WI38 (cell line): ENCODE results near the gene MAN1C1.

Source experiments
- H3K4me3 ChIP-seq: 2 replicates; pipeline ENCODE4 v1.5.1; 2011; ENCODE audit warnings: low read depth, mild to moderate bottlenecking, control low read depth, low read length
- CTCF ChIP-seq: IDR thresholded peaks from 2 replicates; pipeline ENCODE4 v1.5.1; 2012; ENCODE audit warnings: low read depth, mild to moderate bottlenecking, control low read depth, low read length

Gene MAN1C1

GRCh38 chr1:25809929-25810328, 193.3 kb downstream of the MAN1C1 start:
- no peak for TF ChIP-seq CTCF
- no peak overlapping the region for H3K4me3 ChIP-seq

GRCh38 chr1:25810341-25811299, 194.0 kb downstream of the MAN1C1 start:
- H3K4me3 ChIP-seq = no peak overlapping the region
- TF ChIP-seq CTCF = peak; percentile 81

GRCh38 chr1:25811384-25812082, 194.9 kb downstream of the MAN1C1 start:
- TF ChIP-seq CTCF = no peak
- no peak overlapping the region for H3K4me3 ChIP-seq

DNA sequence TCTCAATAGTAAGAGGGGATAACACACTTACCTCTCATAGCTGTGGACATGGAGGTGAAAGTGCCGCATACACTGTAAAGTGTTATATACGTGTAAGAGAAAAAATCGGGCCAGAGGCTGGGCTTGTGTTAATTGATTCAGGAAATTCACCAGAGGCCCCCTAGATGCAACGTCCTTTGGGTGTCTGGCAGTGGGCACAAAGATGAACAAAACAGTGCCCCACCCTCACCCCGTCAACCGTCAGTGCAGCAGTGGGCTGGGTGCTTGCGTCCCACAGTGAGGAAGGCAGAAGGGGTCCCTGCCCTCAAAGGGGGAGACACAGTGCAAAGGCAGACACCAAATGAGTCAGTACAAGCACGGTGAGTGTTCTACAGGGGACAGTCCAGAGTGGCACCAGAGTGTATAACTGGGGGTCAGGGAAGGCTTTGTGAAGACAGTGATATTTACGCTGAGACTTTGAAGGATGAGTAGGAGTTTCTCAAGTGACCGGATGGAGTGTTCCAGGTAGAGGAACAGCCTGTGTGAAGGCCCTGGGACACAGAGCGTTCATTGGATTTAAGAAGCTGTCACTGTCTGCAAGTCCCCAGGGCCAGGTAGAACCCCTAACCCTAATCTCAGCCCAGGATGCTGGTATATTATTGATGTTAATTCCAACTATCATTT, 196.6 kb downstream of the MAN1C1 start:
- no peak for TF ChIP-seq CTCF
- H3K4me3 ChIP-seq = no peak overlapping the region

GRCh38 chr1:25813734-25814471, 197.3 kb downstream of the MAN1C1 start:
- no peak for TF ChIP-seq CTCF
- no peak overlapping the region for H3K4me3 ChIP-seq

DNA sequence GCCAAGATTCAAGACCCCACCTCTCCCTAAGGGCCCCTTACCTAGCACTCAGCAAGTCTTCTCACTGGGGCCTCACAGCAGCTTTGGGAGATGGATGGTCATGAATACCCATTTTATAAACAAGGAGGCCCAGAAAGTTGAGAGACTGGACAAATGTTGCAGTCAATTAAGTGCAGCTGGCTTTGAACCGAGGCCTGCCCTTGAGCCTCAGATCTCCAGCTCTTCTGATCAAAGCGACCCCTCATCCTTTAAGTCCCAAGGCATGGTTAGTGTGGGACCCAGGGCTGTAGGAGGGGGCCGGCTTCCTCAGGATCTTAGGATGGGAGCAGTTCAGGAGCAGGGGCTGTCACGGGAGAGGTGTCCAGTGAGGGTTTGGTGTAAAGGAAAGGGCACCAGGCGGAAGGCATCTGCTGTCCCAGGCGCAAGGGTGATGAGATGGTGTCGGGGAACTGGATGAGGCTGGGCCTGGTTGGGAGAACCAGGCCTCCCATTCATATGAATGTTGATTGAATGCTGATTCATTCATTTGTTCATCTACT, 198.0 kb downstream of the MAN1C1 start:
- no peak for TF ChIP-seq CTCF
- H3K4me3 ChIP-seq = no peak overlapping the region
